ENCODE data around the gene TSTD1.

TSTD1 gene, protein sequence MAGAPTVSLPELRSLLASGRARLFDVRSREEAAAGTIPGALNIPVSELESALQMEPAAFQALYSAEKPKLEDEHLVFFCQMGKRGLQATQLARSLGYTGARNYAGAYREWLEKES

DNA sequence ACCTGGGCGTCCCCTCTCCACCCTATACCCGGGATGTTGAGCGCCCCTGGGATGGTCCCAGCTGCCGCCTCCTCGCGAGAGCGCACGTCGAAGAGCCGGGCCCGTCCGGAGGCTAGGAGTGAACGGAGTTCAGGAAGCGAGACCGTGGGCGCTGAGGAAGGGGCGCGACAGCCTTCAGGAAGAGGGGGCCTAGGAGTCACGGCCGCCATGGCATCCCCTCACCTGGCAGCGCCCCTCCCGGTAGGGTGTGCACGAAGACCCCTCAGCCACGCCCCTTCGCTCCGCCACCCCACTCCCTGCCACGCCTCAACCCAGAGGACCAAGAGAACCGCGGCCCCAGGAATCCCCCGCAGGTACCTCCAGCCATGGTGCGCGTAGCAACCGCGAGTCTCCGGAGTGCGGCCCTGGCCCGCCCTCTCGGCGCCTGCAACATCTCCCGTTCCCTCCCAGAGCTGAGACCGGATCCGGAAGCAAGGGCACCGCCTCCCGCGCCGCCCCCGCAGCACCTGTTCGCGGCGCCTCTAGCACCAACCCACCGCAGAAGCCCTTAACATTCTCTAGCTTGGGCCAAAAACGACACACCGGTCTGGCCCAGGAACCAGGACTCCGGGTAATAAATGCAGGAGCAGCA lies at the start of gene TSTD1:
TSS of gene TSTD1 (minus strand) at position 442 of the 631 bp plus-strand sequence. CDS start at position 367, 75 bp downstream.
- peak; percentile 92 for DNase-seq

DNA sequence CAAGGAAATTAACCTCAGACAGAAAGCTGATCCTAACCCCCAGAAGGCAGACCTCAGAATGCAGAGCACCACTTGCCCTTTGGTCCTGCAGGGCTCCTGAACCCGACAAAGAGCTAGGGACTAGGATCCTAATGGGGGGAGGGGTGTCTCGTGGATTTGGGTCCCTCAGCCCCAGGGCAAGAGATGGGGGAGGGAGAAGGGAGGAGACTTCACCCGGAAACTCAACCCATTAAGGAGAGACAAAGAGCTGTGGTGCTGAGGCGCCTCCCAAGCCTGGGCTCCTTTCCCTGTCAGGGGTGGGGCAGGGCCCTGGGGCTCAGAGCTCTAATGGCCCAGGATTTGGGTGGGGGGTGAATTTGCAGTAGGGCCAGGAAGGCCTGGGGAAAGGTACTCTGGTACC lies 47.7 kb upstream of the TSTD1 start:
- no peak for DNase-seq

DNA sequence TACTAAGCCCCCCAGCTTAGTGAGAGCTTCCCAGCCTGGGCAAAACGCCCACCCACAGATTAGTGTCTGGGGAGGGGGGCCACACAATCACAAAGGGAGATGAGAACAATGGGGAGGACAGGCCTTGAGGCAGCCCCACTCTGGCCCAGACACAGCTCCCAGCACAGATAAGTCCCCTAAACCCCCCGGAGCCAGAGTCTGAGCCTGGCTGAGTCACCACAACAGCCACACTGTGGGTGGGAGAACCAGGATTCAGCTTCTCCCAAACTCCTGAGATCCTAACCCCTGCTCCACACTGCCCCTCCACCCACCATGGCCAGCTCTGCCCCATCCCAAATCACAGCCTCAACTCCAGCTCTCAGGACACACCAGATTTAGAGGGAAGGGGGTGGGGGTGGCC lies 46.4 kb upstream of the TSTD1 start:
- no peak for DNase-seq

DNA sequence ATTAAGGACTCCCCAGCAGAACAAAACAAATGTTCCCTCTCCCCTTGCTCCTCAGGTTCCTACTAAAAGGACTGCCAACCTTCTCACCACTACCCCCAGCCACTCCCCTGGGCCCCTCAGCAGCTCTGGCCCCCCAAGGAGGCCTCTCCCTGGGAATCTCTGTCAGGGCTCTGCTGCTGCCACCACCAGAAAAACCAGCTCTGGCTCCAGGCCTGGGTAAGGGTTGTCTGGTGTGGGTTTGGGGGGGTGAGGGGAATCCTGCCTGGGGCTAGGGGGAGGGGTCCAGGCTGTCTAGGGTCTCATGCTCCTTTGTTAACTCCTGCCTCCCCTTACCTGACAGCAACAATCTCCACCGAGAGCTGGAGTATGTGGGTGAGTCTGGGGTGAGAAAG lies 45.8 kb upstream of the TSTD1 start:
- DNase-seq, result no peak

DNA sequence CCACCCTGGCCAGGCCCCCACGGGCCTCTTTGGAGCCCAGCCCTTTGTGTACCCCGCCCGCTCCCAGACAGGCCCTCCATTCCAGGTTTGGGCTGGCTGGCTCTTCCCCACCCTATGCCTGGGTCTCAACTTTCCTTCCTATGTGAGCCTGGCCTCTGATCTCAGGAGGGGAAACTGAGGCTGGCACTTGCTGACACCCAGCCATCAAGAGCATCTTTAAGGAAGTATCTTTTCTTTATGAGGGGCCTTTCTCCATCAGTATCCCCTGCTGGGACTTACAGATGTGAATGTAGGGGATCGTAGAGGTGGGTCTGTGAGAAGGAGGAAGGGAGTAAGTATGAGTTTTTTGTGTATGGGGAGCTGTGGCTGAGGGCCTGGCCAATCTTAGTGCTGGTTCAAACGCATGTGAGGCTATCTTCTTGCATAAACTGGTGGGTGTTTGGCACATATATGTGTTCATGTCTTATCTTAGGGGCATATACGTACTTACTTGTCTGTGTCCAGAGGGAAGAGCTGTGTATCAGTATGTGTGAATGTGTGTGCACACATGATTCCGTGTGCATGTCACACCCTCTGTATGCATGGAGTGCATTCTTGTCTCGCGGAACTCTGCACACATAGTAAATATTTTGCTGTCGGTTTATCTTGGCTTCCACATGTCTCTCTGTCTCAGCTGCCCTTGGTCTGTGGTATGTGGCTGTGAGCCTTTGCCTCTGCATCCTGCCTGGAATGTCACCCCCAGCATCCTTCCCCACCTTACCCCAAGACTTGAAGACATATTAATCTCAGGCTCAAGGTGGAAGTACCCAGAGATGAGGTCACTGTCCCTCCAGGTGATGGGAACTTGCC lies 45.2 kb upstream of the TSTD1 start:
- DNase-seq, result no peak

DNA sequence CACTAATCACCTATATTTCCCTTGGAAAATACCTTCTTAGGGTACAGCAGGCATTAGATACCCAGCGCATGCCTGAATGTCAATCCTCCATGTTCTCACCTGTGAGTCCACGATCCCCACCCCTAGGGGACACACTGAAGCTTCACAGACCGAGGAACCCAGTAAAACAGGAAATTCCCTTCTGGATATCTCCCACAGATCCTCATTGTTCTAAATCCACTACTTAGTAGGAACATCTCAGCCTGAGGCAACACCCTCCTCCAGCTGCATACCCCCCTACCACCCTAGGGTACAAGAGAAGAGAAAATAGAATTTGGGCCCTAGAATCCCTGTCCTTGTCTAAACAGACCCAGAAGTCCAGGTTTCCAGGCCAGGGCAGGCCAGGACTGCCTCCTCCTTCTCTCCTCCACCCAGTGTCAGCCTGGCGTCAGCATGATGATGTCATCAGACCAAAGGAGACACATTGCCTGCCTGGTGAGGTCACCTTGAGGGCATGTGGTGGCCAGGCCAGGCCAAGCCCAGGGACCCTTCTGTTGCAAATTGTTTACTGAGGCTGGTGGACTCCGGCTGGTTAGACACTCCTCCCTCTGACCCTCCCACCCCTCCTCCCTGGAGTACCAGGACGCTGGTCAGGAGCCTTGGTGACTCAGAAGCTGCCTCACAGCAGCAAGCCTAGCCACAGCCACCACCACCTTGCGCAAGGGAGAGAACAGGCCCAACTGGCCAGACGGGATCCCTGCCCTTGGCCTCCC lies 44.4 kb upstream of the TSTD1 start:
- DNase-seq, result peak; percentile 22

DNA sequence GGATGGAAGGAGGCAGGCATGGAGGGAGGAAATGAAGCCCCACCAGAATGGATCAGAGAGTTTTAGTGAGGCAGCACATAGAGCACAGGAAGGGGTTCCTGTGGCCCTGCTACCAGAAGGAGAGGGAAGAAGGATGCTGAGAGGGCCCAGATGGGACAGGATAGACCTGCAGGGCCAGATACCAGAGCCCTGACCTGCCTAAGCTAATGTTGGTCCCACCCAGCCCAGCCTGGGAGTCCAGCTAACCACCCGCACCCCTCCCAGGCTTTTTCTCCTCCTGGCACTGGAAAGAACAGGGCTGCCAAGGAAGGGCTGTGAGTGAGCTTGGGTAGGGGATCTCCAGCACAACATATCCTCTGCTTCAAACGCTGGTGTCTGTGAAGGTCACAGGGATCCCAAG lies 43.7 kb upstream of the TSTD1 start:
- no peak for DNase-seq

DNA sequence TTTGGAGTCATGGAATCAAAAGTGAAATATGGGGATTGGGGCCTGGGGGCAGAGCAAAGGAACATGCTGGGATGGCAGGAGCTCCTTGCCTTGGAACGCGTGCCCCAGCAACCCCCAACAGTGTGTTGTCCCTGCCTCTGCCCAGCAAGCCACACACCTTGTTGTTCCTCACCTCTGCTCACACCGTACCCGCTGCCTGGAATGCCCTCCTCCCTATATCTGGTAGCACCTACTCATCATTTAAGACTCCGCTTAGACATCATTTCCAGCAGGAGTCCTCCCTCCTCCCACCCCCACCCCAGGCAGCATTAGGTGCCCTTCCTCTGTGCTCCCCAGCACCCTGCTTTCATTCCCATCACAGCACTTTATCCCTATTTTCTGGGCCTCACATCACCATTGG lies 42.8 kb upstream of the TSTD1 start:
- DNase-seq, result no peak

DNA sequence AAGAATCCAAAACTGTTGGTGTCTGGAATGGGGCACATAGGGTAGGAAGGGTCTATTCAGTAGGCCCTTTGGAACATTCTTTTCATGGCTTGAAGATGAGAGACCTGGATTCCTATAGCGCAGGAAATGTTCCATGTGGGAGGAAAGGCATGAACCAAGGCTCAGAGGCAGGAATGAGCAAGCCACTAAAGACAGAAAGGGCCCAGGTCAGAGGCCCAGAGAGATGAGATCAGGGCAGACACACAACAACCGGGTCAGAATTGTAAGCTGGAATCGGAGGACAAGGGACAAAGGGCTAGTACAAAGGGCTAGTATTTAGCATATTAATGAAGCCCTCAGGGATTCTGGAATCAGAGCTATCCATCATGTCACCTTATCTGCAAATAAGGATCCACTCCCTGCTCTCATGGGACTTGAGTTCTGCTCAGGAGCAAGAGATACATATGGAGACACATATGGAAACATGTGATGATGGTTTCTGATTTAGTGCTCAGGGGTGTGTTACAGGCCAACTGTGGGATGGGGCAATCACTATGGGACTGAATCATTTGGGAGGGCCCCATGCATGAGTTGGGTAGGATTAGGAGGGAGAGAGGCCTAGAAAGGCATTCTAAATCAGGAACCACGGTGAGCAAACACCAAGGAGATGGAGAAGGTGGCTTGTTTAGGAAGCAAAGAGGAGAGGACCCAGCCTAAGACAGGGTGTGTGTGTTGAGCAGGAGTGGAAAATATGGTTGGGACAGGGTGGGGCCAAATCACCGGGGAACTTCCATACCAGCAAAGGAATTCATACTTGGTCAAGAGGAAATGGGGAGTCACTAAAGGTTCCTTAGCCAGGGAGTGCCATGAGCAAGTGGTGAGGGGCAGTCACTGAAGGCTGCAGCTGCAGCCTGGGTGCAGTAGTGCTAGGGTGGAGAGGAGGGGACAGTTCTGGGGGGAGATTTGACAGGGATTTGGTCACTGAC lies 42.0 kb upstream of the TSTD1 start:
- no peak for DNase-seq

DNA sequence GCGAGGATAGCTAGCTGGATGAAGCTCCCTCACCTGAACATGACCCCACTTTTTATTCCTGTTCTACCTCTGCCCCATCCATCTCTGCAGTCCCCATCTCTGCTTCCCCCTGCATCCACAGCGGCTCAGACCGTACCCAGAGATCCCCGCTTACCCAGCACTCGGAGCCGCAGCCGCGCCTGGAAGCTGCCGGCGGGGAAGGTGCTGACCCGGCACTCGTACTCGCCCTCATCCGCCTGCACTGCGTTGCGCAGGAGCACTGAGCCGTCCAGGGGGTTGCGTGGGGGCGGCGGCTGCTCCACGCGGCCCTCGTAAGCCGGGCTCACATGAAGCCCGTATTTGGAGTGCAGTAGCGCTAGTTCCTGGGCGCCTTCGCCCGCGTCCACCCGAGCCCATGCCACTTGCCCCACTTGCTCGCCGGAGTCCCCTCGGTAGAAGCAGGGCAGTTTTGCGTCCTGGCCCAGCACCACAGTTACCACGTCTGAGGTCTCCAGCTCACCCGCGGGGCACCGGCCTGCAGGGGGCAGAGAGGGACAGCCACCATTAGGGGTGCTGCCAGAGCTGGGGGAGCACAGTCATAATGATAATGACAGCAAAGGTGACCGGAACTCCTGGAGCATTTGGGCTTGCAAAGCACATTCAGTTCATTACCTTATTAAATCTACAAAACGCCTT lies 40.8 kb upstream of the TSTD1 start:
- no peak for DNase-seq

DNA sequence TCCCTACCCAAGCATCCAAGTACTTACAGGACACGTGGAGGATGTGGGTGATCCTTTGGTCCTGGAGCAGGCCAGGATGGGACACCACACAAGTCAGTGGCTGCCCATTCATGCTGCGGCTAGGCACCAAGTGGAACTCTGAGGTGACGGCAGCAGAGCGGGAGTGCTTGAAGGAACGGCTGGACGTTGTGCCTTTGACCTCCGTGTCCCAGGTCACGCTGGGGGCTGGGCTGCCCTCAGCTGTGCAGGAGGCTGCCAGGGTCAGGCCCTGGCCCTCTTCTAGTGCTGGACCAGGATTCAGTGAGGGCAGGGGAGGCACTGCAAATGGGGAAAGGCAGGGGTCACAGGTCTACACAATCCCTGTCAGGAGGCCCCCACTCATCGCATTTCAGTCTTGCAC lies 38.7 kb upstream of the TSTD1 start:
- DNase-seq, result no peak

DNA sequence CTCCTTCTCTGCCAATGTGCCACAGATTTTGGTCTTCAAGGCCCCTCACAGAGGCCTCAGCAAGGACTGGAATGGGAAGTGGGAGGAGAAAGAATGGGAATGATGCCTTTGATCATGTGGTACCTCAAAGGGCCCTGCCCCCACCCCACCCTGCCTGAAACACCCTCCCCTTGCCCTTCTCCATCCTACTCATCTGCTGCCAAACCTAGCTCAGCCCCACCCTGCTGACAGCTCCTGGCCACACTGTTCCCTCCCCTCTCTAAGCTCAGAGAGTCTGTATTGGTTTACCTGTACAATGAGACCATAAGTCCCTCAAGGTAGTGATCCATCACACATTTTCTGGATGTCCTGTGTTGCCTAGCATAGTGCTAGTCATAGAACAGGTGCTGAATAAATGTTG lies 37.6 kb upstream of the TSTD1 start:
- DNase-seq, result no peak

DNA sequence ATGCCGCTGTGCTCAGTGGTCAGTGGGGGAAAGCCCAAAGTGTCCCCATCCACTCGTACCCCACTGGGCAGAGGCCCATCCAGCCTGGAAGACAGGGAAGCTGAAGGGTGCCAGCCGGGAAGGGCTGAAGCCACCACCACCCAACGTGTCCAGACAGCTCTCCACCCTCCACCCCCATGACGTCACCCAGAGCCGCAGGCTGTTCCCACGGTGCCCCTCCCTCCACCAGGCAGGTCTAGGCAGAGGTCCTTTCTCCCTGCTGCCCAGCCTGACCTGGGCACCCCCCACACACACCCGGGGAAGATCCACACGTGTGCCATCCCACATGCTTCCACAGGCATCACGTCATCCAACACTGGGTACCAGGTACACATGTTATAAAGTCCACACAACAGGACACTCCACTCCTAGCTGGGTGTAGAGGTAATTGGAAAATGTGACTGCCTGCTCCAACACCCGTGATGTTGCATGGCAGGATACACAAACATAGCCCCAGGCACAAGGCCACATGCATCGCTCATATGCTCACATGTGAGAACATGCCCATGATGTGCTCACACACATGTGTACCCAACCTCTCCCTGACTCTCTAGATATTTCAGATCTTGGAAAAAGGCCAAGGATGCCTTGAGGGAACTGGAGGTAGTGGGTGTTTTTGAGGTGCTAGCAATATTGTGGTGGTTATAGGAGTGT lies 36.1 kb upstream of the TSTD1 start:
- DNase-seq, result no peak

DNA sequence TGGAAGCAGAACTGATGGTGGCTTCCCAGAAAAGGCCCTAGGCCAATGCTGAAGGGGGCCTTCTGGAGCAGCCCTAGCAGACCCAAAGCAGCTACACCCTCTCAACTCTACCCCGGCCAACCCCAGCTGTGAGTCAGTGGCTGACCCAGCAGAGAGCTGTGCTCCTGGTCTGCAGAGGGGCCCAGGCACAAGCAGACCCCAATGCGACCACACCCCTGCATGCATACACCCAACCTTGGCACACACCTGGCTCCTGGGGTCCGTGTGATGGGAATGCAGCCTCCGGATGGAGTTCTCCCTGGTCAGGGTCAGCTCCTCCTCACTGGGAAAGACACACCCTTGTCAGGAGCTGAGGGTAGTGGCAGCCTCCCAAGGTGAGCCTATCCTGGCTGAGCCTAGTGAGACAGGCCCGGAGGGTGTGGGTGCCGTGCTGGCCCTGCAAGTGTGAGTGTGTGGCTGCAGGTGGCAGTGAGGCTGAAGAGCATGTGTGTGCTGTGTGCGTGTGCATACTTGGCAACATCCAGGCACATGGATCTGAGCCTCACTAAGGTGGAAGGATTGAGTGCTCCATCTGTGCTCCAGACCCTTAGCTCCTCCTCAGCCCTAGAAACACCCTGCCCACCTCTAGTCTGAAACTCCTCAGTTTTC lies 34.8 kb upstream of the TSTD1 start:
- DNase-seq, result no peak

DNA sequence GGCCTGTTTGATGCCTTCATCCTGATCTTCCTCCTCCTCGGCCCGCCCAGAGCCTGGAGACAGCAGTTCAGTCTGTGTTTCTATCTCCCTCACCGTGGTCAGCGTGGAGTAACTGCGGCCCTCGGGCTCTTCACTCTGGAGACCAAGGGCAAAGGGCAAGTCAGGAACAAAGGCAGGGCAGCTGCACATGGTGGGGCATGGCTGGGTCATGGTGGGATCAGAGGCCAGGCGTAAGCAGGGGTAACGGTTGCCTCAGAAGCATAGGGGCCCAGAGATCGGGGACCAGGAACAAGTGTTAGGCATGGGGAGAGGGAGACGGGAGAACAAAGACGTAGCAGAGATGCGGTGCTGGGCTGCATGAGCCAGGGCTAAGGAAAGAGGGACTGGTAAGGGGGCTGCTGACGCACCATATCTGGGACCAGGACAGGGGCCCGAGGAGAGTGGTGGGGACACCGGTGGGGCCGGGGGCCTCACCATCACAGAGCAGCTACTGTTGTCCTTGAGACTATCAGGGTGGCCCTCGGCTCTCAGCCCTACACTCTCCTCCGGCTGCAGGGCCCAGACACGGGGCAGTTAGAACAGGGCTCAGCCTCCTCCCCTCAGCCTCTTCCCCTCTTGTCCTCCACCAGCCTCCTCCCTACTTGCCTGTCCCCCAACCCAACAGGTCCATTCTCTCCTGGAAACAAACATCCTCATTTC lies 34.1 kb upstream of the TSTD1 start:
- no peak for DNase-seq

DNA sequence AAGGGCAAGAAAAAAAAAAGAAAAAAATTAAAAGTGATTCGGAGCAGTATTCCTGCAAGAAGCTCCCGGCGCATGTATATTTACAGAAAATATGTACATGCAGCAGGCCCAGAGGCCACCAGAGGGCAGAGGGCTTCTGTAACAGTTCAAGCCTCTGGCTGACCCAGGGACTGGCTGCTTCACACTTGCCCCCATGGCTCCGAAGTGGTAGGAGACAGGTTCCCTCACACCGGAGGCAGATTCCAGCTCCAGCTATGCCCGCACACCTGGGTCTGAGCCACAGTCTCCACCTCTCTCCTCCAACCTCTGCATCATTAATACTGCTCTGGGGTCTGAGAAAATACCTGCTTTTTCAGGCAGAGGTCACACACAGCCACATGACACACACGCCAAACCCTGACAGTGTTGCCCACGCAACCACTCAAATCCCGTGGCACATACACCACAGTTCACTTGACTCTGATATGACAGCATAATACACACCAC lies 33.2 kb upstream of the TSTD1 start:
- DNase-seq, result peak; percentile 58

DNA sequence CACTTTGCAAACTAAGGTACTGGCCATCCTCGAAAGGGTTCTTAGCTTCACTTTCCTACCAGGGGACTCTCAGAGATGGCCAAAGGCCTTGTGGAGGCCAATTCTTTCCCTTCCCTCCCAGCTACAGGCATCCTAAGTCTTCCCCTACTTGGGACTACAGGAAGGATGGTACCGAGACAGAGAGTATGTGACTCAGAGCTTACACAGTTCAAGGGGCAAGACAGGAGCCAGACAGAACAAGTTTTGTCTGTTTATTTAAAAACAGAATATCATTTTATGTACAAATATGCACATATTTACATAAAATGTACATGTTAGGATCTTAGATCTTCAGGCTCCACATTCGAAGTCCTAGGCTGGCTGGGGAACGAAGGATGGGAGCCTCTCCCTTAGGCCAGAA lies 32.0 kb upstream of the TSTD1 start:
- no peak for DNase-seq

DNA sequence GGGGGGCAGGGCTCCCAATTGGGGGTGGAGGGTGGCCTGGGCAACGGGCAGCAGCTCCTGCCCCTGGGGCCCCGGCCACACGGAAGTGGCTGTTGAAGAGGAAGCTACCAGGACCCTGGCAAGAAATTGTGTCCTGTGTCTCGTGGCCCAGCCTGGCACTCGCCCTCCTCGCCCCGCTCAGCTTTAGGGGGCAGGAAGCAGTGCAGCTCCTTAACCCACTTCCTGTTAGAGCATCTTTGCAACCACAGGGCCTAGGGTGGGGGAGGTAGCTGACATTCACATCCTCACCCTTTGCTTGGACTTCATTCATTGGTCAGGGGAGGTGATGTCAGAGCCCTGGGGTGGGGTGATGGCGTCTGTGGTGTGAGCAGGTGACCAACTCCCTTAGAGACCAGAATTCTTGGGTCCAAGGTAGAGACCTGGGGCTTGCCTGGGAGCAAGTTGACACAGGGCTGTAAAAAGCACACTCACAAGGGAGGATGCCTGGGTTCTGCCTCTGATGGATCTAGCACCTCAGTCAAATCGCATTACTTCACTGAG lies 31.0 kb upstream of the TSTD1 start, which contains the start of gene ARHGAP30:
TSS of gene ARHGAP30 (minus strand) at position 161 of the 540 bp plus-strand sequence. CDS start 267 bp downstream, outside the sequence.
- DNase-seq, result peak; percentile 96

DNA sequence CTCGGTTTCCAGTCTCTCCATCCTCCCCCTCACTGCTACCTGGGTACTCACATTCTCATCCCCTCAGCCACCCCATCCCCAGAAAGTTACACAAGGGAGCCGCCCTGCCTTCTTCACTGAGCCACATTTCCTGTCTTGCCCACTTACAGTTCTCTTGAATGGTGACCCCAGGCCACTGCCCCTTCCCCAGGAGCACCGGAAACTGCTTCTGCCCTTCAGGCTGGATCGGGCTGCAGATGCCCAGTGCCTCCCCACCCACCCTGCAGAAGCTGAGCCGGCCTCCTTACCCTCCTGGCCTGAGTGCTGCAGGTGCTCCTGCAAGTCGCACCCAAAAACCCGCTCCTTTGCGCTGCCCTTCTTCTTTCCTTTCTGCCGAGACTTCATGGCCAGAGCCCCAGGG lies 30.5 kb upstream of the TSTD1 start:
- peak; percentile 33 for DNase-seq
